ENCODE measurements around the gene SECTM1. TPM values are rescaled to one million over a fixed set of nuclear protein-coding genes. Genes with fewer than 3 reads are reported as not detected.

The SECTM1 gene
- total and polyA plus RNA-seq, 9 of the 15 experiments (the other 6 are each of a cell fraction or from before 2014, with no cell fraction given), result 0.11 to 0.46 (median 0.18) TPM; not detected in 6

DNA sequence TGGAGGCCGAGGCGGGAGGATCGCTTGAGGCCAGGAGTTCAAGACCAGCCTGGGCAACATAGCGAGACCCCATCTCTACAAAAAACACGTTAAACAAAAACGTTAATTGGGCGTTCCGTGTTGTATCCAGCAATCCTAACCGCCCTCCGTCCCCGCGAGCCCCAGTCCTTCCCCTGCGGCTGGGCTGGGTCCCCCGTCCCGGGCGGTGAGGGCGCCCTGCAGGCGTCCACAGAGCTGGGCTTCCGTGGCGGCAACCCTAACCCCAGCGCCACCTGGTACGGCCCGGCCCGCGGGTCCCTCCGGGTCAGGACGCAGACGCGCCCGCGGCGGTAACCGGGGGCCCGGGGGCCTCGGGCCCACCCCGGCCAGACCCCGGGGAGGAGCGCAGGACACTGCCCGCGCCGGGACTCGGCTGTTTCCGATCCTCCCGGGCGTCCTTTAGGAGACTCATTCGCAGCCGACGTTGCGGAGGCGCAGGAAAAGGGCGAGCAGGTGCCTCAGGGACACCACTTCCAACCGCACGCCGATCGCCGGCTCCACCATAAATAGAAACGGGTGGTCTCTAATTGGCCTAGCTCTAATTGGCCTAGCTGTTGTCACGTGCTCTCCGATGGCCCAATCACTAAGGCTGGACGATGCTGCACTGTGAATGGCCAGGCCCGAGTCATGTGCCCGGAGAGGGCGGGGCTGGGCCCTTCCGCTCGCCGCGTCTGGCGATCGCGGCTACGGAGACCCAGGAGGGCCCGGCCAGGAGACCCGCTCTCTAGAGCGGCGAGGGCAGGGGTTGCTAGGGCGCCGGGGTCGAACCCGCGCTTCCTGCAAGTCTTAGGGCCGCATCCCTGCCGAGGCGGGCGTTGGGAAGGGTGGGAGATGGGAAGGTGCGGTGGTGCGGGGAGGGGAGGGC is 41.1 kb downstream of the SECTM1 start (continued):
- 0 out of 2 replicates have a peak, but pooled peaks have one; percentile 24 for TF ChIP-seq SIN3B (IDR thresholded peaks at IDR 0.05; ENCODE audit: low read depth)
- no peak for TF ChIP-seq FOXK1 (CRISPR knock-in tag; IDR thresholded peaks at IDR 0.05; ENCODE audit: borderline replicate concordance)
- no peak for TF ChIP-seq BRCA1 (IDR thresholded peaks at IDR 0.05)
- TF ChIP-seq BRCA1 (CRISPR knock-in tag; IDR thresholded peaks at IDR 0.05), result peak; percentile 77; the same call in 1 of the 2 replicates
- TF ChIP-seq, protein P1, sequence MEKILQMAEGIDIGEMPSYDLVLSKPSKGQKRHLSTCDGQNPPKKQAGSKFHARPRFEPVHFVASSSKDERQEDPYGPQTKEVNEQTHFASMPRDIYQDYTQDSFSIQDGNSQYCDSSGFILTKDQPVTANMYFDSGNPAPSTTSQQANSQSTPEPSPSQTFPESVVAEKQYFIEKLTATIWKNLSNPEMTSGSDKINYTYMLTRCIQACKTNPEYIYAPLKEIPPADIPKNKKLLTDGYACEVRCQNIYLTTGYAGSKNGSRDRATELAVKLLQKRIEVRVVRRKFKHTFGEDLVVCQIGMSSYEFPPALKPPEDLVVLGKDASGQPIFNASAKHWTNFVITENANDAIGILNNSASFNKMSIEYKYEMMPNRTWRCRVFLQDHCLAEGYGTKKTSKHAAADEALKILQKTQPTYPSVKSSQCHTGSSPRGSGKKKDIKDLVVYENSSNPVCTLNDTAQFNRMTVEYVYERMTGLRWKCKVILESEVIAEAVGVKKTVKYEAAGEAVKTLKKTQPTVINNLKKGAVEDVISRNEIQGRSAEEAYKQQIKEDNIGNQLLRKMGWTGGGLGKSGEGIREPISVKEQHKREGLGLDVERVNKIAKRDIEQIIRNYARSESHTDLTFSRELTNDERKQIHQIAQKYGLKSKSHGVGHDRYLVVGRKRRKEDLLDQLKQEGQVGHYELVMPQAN (IDR thresholded peaks at IDR 0.05; ENCODE audit: borderline replicate concordance), result no peak
- TF ChIP-seq PYGO2 (tag; IDR thresholded peaks at IDR 0.05), result no peak
- no peak for TF ChIP-seq JUNB (CRISPR knock-in tag; conservative IDR thresholded peaks at IDR 0.05)
- peak; percentile 72; the same call in 1 of the 2 replicates for TF ChIP-seq ESRRA (IDR thresholded peaks at IDR 0.05; ENCODE audit: borderline replicate concordance, low read depth)
- TF ChIP-seq, protein P2, sequence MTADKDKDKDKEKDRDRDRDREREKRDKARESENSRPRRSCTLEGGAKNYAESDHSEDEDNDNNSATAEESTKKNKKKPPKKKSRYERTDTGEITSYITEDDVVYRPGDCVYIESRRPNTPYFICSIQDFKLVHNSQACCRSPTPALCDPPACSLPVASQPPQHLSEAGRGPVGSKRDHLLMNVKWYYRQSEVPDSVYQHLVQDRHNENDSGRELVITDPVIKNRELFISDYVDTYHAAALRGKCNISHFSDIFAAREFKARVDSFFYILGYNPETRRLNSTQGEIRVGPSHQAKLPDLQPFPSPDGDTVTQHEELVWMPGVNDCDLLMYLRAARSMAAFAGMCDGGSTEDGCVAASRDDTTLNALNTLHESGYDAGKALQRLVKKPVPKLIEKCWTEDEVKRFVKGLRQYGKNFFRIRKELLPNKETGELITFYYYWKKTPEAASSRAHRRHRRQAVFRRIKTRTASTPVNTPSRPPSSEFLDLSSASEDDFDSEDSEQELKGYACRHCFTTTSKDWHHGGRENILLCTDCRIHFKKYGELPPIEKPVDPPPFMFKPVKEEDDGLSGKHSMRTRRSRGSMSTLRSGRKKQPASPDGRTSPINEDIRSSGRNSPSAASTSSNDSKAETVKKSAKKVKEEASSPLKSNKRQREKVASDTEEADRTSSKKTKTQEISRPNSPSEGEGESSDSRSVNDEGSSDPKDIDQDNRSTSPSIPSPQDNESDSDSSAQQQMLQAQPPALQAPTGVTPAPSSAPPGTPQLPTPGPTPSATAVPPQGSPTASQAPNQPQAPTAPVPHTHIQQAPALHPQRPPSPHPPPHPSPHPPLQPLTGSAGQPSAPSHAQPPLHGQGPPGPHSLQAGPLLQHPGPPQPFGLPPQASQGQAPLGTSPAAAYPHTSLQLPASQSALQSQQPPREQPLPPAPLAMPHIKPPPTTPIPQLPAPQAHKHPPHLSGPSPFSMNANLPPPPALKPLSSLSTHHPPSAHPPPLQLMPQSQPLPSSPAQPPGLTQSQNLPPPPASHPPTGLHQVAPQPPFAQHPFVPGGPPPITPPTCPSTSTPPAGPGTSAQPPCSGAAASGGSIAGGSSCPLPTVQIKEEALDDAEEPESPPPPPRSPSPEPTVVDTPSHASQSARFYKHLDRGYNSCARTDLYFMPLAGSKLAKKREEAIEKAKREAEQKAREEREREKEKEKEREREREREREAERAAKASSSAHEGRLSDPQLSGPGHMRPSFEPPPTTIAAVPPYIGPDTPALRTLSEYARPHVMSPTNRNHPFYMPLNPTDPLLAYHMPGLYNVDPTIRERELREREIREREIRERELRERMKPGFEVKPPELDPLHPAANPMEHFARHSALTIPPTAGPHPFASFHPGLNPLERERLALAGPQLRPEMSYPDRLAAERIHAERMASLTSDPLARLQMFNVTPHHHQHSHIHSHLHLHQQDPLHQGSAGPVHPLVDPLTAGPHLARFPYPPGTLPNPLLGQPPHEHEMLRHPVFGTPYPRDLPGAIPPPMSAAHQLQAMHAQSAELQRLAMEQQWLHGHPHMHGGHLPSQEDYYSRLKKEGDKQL (CRISPR knock-in tag; IDR thresholded peaks at IDR 0.05; ENCODE audit: borderline replicate concordance), result no peak
- peak; percentile 95 for TF ChIP-seq CHD1 (IDR thresholded peaks at IDR 0.05; ENCODE audit: low read length)
- no peak for TF ChIP-seq SRSF3 (IDR thresholded peaks at IDR 0.05; ENCODE audit: insufficient read depth, low read length)
- TF ChIP-seq NBN (IDR thresholded peaks at IDR 0.05; ENCODE audit: low read depth), result peak; percentile 56; the same call in 1 of the 2 replicates
- TF ChIP-seq ERF (CRISPR knock-in tag; IDR thresholded peaks at IDR 0.05), result peak; percentile 32; the same call in 1 of the 2 replicates
- no peak for TF ChIP-seq ZNF354B (CRISPR knock-in tag; IDR thresholded peaks at IDR 0.05)
- no peak for TF ChIP-seq NFIX (CRISPR knock-in tag; IDR thresholded peaks at IDR 0.05; ENCODE audit: low read depth)
- TF ChIP-seq ZNF696 (CRISPR knock-in tag; conservative IDR thresholded peaks at IDR 0.05), result no peak
- TF ChIP-seq ZSCAN29 (IDR thresholded peaks at IDR 0.05), result no peak
- no peak for TF ChIP-seq SRSF1 (IDR thresholded peaks at IDR 0.05; ENCODE audit: low read depth, low read length)
- peak; percentile 71 for TF ChIP-seq POU5F1 (IDR thresholded peaks at IDR 0.05; ENCODE audit: borderline replicate concordance, low read depth, low read length, partially characterized antibody)
- TF ChIP-seq KAT8 (IDR thresholded peaks at IDR 0.05; ENCODE audit: low read depth), result no peak
- TF ChIP-seq FIP1L1 (IDR thresholded peaks at IDR 0.05; ENCODE audit: low read depth, low read length, poor library complexity, severe bottlenecking), result peak; percentile 86
- TF ChIP-seq ILK (tag; IDR thresholded peaks at IDR 0.05; ENCODE audit: borderline replicate concordance, low read depth), result no peak
